ENCODE results near the gene NTRK1. TPM values are rescaled to one million over a fixed set of nuclear protein-coding genes. Genes with fewer than 3 reads are reported as not detected.

NTRK1 gene
- total RNA-seq, 1 donor from 2014 or later: 1.9 TPM

- Histone ChIP-seq H3K36me3 (no peaks in the 10 kb centered on the region), H3K9me3 (no peaks in the 10 kb centered on the region), H3K27me3 (ENCODE audit: low read depth) (peaks cover 17% of the 10 kb centered on the region), H3K27ac (peak overlapping the region; percentile 86), H3K4me1 (peaks cover 64% of the 10 kb centered on the region), H3K4me3 (peak overlapping the region; percentile 63)
- TF ChIP-seq CTCF (IDR thresholded peaks at IDR 0.05): no peak
- peak in 1 of 2 donors; percentile 4 for ATAC-seq
- intact Hi-C loops (cut with DNase I): no loop called here
- DNase-seq: peak; percentile 44
Measured at GRCh38 chr1:156894711-156895454, 34.2 kb downstream of the NTRK1 start.

DNA sequence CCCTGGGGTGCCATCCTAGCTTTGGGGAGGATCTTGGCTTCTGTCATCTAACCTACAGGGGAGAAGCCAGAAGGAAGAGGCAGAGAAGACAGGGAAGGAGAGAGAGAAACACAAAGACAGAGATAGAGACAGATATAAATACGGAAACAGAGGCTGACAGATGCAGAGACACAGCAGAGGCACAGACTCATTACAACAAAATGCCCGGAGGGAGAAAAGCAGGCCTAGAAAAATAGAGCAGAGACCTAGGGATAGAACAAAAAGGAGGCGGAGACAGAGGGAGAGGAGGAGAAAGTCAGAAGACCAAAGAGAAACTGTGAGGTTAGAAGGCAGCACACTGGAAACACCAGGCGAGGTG lies 34.8 kb downstream of the NTRK1 start:
- Histone ChIP-seq H3K4me1 (peaks cover 68% of the 10 kb centered on the region), H3K4me3 (peak overlapping the region; percentile 63), H3K9me3 (no peaks in the 10 kb centered on the region), H3K27me3 (ENCODE audit: low read depth) (peaks cover 17% of the 10 kb centered on the region), H3K27ac (peak overlapping the region; percentile 86), H3K36me3 (no peaks in the 10 kb centered on the region)
- TF ChIP-seq CTCF (IDR thresholded peaks at IDR 0.05): no peak
- ATAC-seq (no peak), DNase-seq (no peak)
- intact Hi-C loops (cut with DNase I): no loop called here

DNA sequence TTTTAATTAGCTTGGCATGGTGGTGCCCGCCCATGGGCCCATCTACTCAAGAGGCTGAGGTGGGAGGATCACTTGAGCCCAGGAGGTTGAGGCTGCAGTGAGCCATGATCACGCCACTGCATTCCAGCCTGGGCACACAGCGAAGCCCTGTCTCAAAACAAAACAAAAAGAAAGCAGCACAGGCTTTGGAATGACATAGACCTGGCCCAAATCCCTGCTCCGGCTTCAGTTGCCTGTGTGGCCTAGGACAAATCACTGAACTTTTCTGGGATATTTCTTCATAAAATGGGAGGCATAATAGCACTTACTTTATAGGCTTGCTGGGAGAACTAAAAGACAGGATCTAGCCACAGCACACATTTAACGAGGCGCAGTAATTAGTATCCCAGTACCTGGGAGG lies 35.3 kb downstream of the NTRK1 start:
- H3K27ac ChIP-seq: peak overlapping the region; percentile 31
- H3K4me1 ChIP-seq: peaks cover 70% of the 10 kb centered on the region
- intact Hi-C loops (cut with DNase I): no loop called here
- no peaks in the 10 kb centered on the region for H3K36me3 ChIP-seq
- no peak for TF ChIP-seq CTCF (IDR thresholded peaks at IDR 0.05)
- H3K4me3 ChIP-seq: peak overlapping the region; percentile 63
- ATAC-seq (no peak), DNase-seq (peak; percentile 16)
- H3K27me3 ChIP-seq (ENCODE audit: low read depth): peaks cover 17% of the 10 kb centered on the region
- H3K9me3 ChIP-seq: no peaks in the 10 kb centered on the region

DNA sequence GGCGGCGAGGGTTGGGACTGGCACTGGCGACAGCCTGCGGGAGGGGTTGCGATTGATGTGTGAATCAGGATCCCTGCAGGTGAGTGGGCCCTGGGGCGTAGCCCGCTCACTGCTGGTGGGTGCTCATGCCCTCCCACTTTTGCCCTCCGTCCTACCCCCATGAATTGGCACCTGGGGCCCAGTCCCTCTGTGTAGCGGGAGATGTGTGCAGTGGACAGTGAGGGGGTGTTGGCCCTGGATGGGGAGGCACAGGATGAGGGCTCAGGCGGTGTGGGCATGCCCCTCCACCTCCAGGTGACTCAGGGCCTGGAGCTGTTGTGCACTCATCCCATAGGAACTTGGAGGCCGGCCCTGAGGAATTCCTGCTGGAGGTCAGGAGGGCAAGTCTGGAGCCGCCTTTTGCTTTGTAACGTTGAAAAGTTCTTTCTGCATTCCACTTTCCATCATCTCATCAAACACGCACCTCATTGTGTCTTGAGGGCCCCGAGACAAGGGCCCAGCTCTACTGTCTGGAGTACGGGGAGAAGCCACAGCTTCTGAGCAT lies 35.9 kb downstream of the NTRK1 start:
- ATAC-seq (peak in 1 of 2 donors; percentile 7), DNase-seq (peak; percentile 45)
- Histone ChIP-seq H3K27me3 (ENCODE audit: low read depth) (peaks cover 17% of the 10 kb centered on the region), H3K36me3 (no peaks in the 10 kb centered on the region), H3K27ac (peak overlapping the region; percentile 71), H3K4me1 (peaks cover 70% of the 10 kb centered on the region), H3K4me3 (peak overlapping the region; percentile 63), H3K9me3 (no peaks in the 10 kb centered on the region)
- no peak for TF ChIP-seq CTCF (IDR thresholded peaks at IDR 0.05)
- intact Hi-C loops (cut with DNase I): no loop called here

DNA sequence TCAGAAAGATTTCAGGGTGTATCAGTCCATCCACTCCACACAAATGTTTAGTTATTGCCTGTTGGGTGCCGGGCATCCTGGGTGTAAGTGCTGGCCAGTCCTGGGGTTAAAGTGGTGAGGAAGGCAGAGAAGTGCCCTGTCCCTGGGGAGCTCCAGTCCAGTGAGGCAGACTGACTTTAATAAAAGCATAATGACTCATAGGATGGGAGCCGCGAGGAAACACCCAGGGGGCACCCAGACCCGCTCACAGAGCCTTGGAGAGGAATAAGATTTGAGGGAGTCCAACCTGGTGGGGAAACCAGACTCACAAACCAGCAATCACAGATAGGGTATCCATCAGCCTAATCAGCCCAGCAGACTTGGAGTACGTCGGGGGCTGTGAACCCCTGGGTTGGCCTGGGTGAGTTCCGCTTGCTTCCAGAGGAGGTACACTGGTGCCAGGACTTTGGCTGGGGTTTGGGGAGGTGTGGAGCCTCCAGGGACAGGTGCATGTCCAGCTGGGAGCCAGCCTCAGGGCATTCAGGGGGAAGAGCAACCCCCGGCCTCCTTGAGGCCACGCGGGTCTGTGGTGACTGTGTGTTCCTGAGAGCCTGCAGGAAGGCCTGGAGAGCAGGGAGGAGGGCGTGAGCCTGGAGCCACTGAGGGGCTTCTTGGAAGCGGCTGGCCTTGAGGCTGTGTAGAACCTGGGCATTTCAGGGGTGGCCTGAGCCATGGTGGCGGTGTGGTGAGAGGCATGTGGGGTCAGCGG lies 36.6 kb downstream of the NTRK1 start:
- H3K4me3 ChIP-seq: peak overlapping the region; percentile 63
- ATAC-seq: no peak
- peak overlapping the region; percentile 71 for H3K27ac ChIP-seq

More for the DNA sequence above, 36.6 kb downstream of the NTRK1 start:
- no peak for TF ChIP-seq CTCF (IDR thresholded peaks at IDR 0.05)
- peaks cover 67% of the 10 kb centered on the region for H3K4me1 ChIP-seq
- intact Hi-C loops (cut with DNase I): no loop called here
- no peaks in the 10 kb centered on the region for H3K9me3 ChIP-seq
- H3K27me3 ChIP-seq (ENCODE audit: low read depth): peaks cover 17% of the 10 kb centered on the region
- DNase-seq: no peak
- H3K36me3 ChIP-seq: no peaks in the 10 kb centered on the region

All from lower lobe of right lung (tissue), 2 donors.